Panc1 (cell line): ENCODE data around the gene MINDY4. TPM values are rescaled to one million over a fixed set of nuclear protein-coding genes. Genes with fewer than 3 reads are reported as not detected.

ENCODE experiments used
- ATAC-seq: fragments of 200-7000 bp; cut with Tn5 transposase; 2 replicates; pipeline ENCODE4 v1.9.1; 2020; ENCODE audit warnings: mild to moderate bottlenecking, moderate library complexity
- BruUV-seq: library from RNA; stranded (reverse); fragments of 400-500 nt; replicated peaks from 2 replicates; lab custom pipeline; 2021; lab: Mats Ljungman, UMichigan
- CTCF ChIA-PET: fragments of 300-600 bp; sonication (Branson Sonifier 250); formaldehyde crosslinking; loops from one replicate; lab custom pipeline; 2022; ENCODE audit warnings: antibody characterized with exemption; lab: Charles Lee
- POLR2A ChIA-PET: fragments of 300-600 bp; sonication (Branson Sonifier 250); formaldehyde crosslinking; loops from one replicate; lab custom pipeline; 2022; ENCODE audit warnings: antibody characterized with exemption; lab: Charles Lee
- DNase-seq: peaks from one replicate; pipeline ENCODE4 v3.0.0-alpha.2; 2010; ENCODE audit warnings: low read depth, low spot score
- H3K27ac ChIP-seq: 2 replicates; pipeline ENCODE4 v1.5.1; 2011; ENCODE audit warnings: mild to moderate bottlenecking, low read length, inconsistent platforms
- H3K27me3 ChIP-seq: fragments of 200-500 bp; sonication (Bioruptor generic); 2 replicates; pipeline ENCODE4 v1.6.0; 2014; ENCODE audit warnings: low read length, inconsistent platforms; ENCODE audit not compliant: control insufficient read depth, insufficient read depth
- H3K36me3 ChIP-seq: fragments of 200-500 bp; sonication (Bioruptor generic); 2 replicates; pipeline ENCODE4 v1.5.1; 2014; ENCODE audit warnings: inconsistent platforms, mild to moderate bottlenecking, low read length, moderate library complexity; ENCODE audit not compliant: control insufficient read depth, insufficient read depth
- H3K4me1 ChIP-seq: 2 replicates; pipeline ENCODE4 v1.5.1; 2011; ENCODE audit warnings: inconsistent platforms, mild to moderate bottlenecking, low read length, moderate library complexity; ENCODE audit not compliant: control insufficient read depth, insufficient read depth
- H3K4me3 ChIP-seq, 2 experiments: 2 replicates each; pipeline ENCODE4 v1.5.1; 2011 to 2012; ENCODE audit warnings: low read depth in 2 of 2, low read length in 2 of 2, mild to moderate bottlenecking in 2 of 2, inconsistent platforms in 1 of 2, moderate library complexity in 1 of 2
- H3K9me3 ChIP-seq: fragments of 200-500 bp; sonication (Bioruptor generic); 2 replicates; pipeline ENCODE4 v1.5.1; 2014; ENCODE audit warnings: low read depth, mild to moderate bottlenecking, inconsistent platforms, low read length, moderate library complexity; ENCODE audit not compliant: control insufficient read depth, insufficient read depth
- POLR2AphosphoS5 ChIP-seq: IDR thresholded peaks from 2 replicates; pipeline ENCODE4 v1.6.1; 2012; ENCODE audit warnings: mild to moderate bottlenecking, low read depth, low read length, moderate library complexity
- SIN3A ChIP-seq: IDR thresholded peaks from 2 replicates; pipeline ENCODE4 v1.6.1; 2012; ENCODE audit warnings: low read depth, mild to moderate bottlenecking, low read length, moderate library complexity, borderline replicate concordance; ENCODE audit not compliant: insufficient read depth
- TCF7L2 ChIP-seq: IDR thresholded peaks from 2 replicates; pipeline ENCODE4 v1.6.1; 2011; ENCODE audit warnings: mild to moderate bottlenecking, low read depth, low read length, inconsistent platforms
- in situ Hi-C: cut with HindIII; loops from 2 replicates; pipeline ENCODE4 v1.10.0; 2016; ENCODE audit warnings: low sequenced_read_pairs, low pct_unique_long_range_greater_than_20kb
- intact Hi-C: fragments of 100-400 bp; cut with micrococcal nuclease; formaldehyde crosslinking; loops from one replicate; pipeline ENCODE4 v1.10.0; 2022; ENCODE audit not compliant: unreplicated experiment
- total RNA-seq: library from RNA; stranded (reverse); gene quantifications from one replicate; pipeline ENCODE4 v1.2.1, GENCODE V29; 2021; ENCODE audit not compliant: unreplicated experiment
- TF ChIP-seq, protein P1 (sequence below), 2 experiments: IDR thresholded peaks; 2 replicates each; pipeline ENCODE4 v1.6.1; 2011 to 2012; ENCODE audit warnings: low read depth in 2 of 2, control low read depth in 1 of 2, low read length in 1 of 2, mild to moderate bottlenecking in 1 of 2, moderate library complexity in 1 of 2; ENCODE audit not compliant: insufficient read depth in 1 of 2
- TF ChIP-seq, protein P2 (sequence below): fragments of 450-650 bp; IDR thresholded peaks from 2 replicates; pipeline ENCODE4 v1.5.1; 2017; ENCODE audit warnings: mild to moderate bottlenecking

MINDY4 gene
- total RNA-seq, 1 experiment from 2014 or later = 6.2 TPM

DNA sequence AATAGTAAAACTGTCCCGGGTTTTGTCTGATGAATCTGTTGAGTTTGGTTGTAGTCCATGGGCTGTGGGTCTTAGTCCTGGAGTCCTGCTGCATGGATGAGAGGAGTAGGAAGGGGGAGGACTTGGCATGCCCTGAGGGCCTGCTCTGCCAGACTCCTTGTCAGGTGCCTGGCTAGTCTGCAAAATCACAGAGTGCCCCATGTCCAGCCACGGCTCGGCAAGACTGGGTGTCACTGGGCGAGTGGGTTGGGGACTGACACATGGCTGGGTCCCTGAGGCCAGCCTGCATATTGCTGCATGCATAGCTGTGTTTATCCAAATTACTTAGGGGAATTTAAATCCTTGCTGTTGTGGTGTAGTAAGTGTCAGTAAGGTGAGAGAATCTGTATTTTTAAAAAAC lies 9.7 kb downstream of the MINDY4 start:
- Histone ChIP-seq H3K4me1 (no peaks in the 10 kb centered on the region), H3K4me3 (no peak overlapping the region), H3K36me3 (no peaks in the 10 kb centered on the region; the same call in 1 of the 2 replicates), H3K27ac (no peak overlapping the region), H3K9me3 (no peaks in the 10 kb centered on the region), H3K27me3 (no peaks in the 10 kb centered on the region)
- BruUV-seq = no TSS peak
- ATAC-seq (no peak), DNase-seq (no peak)
- ChIA-PET POLR2A (no interaction called here), CTCF (interaction anchor here (0.6 kb wide), 1 partner anchor 149 kb away, joined by 4 read pairs; no protein-coding TSS in a partner anchor)
- no peak for TF ChIP-seq TCF7L2
- no peak for TF ChIP-seq SIN3A
- TF ChIP-seq, protein P1, sequence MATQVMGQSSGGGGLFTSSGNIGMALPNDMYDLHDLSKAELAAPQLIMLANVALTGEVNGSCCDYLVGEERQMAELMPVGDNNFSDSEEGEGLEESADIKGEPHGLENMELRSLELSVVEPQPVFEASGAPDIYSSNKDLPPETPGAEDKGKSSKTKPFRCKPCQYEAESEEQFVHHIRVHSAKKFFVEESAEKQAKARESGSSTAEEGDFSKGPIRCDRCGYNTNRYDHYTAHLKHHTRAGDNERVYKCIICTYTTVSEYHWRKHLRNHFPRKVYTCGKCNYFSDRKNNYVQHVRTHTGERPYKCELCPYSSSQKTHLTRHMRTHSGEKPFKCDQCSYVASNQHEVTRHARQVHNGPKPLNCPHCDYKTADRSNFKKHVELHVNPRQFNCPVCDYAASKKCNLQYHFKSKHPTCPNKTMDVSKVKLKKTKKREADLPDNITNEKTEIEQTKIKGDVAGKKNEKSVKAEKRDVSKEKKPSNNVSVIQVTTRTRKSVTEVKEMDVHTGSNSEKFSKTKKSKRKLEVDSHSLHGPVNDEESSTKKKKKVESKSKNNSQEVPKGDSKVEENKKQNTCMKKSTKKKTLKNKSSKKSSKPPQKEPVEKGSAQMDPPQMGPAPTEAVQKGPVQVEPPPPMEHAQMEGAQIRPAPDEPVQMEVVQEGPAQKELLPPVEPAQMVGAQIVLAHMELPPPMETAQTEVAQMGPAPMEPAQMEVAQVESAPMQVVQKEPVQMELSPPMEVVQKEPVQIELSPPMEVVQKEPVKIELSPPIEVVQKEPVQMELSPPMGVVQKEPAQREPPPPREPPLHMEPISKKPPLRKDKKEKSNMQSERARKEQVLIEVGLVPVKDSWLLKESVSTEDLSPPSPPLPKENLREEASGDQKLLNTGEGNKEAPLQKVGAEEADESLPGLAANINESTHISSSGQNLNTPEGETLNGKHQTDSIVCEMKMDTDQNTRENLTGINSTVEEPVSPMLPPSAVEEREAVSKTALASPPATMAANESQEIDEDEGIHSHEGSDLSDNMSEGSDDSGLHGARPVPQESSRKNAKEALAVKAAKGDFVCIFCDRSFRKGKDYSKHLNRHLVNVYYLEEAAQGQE (IDR thresholded peaks at IDR 0.05; ENCODE audit: insufficient read depth in 1 of 2, low read depth in 2 of 2, low read length in 1 of 2) = no peak
- TF ChIP-seq, protein P2, sequence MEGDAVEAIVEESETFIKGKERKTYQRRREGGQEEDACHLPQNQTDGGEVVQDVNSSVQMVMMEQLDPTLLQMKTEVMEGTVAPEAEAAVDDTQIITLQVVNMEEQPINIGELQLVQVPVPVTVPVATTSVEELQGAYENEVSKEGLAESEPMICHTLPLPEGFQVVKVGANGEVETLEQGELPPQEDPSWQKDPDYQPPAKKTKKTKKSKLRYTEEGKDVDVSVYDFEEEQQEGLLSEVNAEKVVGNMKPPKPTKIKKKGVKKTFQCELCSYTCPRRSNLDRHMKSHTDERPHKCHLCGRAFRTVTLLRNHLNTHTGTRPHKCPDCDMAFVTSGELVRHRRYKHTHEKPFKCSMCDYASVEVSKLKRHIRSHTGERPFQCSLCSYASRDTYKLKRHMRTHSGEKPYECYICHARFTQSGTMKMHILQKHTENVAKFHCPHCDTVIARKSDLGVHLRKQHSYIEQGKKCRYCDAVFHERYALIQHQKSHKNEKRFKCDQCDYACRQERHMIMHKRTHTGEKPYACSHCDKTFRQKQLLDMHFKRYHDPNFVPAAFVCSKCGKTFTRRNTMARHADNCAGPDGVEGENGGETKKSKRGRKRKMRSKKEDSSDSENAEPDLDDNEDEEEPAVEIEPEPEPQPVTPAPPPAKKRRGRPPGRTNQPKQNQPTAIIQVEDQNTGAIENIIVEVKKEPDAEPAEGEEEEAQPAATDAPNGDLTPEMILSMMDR = no peak
- TF ChIP-seq POLR2AphosphoS5 = no peak
- intact Hi-C loops (no loop called here), in situ Hi-C loops (no loop called here)

DNA sequence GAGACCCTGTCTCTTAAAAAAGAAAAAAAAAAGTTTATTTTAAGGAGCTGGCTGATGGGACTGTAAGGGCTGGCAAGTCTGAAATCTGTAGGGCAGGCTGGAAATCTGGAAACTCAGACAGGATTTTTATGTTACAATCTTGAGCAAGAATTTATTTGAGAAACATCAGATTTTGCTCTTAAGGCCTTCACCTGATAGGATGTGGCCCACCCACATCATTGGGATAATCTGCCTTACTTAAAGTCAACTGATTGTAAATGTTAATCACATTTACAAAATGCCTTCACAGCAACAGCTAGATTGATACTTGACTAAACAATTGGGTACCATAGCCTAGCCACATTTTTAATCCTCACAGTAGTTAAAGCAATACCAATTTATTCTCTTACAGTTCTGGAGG lies 11.5 kb downstream of the MINDY4 start:
- H3K4me3 ChIP-seq = no peak overlapping the region
- no peak for TF ChIP-seq POLR2AphosphoS5
- TF ChIP-seq, protein P1 (IDR thresholded peaks at IDR 0.05; ENCODE audit: insufficient read depth in 1 of 2, low read depth in 2 of 2, low read length in 1 of 2) = no peak
- ATAC-seq = no peak
- H3K4me1 ChIP-seq = no peaks in the 10 kb centered on the region
- H3K9me3 ChIP-seq = no peaks in the 10 kb centered on the region
- no peak overlapping the region for H3K27ac ChIP-seq
- BruUV-seq = no TSS peak
- intact Hi-C loops = no loop called here
- no peaks in the 10 kb centered on the region for H3K27me3 ChIP-seq
- CTCF ChIA-PET = no interaction called here
- POLR2A ChIA-PET = no interaction called here
- no peaks in the 10 kb centered on the region; the same call in 1 of the 2 replicates for H3K36me3 ChIP-seq
- in situ Hi-C loops = no loop called here
- no peak for DNase-seq
